OCI-M2 (cell line): ENCODE measurements around the gene TRMT112.

Experiments
- DNase-seq: peaks from one replicate; lab custom pipeline; 2025; ENCODE audit not compliant: unreplicated experiment; lab: John Stamatoyannopoulos, UW

Gene TRMT112

DNA sequence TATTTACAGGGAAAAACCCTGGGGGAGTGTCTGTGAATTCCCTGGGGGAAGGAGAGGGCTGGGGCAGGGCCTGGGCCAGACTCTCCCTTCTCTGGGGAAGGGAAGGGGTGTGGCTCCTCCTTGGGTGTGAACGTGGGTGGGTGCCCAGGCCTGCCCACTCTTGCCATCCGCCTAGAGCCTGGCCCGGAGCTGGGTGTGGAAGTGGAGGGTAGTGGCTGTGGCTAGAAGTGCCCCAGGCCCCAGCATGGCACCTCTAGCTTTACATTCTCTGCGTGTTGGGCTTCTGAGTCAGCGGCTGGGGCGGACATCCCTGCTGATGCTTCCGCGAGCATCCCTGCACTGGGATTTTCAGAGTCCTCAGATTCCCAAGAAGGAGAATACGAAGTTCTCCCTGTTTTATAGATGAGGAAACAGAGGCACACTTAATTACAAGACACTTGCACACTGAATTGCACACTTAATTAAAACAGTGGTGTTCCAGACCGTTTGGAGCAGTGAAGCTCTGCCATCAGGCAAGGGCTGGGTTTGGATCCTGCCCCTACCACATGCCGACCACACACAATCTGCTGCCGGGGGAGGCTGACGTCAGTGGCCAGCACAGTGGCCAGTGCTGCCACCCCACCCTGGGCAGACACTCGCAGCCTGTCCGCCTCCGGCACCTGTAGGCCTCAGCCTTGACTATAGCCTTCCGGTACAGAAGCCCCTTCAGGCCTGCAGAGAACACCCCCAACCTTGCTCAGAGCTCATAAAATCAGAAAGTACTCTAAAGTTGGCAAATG is 40.5 kb downstream of the TRMT112 start:
- no peak for DNase-seq

DNA sequence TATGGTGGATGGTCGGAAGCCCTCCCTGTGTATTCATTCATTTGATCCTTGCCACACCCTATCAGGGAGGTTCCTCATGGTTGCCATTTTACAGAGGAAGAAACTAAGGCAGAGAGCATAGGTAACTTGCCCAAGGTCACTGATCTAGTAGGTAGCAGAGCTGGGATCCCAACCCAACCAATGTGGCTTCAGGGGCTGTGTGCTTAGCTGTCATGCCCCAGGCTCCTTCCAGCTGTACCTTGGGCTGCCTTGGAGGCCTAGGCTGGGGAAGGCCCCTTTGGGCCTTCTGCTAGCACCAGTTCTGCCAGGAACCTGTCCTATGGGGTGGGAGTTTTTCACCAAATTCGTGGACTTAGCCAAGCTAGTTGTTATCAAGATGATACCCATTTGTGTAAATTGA is 41.5 kb downstream of the TRMT112 start:
- DNase-seq = no peak

GRCh38 chr11:64275031-64275800 is 42.1 kb downstream of the TRMT112 start:
- DNase-seq = no peak

DNA sequence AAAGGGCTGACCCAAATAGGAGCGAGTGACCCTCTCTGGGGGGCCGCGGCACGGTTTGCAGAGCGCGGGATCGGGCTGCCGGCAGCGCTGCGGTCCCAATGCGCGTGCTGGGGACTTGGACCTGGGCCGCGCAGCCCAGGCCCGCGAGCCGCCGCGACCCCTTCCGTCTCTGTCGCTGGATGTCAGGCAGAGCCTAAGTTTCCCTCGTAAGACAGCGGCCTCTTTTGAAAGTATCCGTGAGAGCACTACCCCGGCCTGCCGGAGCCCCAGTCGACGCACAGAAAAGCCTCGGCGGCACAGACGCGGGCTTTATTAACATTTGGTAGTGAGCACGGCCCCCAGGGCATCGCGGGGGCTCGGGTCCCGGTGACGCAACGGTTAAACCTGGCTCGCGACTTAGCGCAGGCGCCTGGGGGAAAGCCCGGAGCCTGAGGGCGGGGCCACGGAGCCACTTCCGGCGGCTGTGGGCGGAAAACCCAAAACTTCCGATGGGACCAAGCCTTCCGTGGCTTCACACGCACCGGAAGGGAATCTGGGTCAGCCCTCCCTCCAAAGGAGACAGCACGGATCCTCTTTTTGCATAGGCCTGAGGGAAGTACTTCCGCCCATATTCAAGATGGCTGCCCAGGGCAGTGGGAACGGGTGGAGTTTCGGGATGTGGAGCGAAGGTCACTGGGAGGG is 47.7 kb downstream of the TRMT112 start:
- peak; percentile 76 for DNase-seq

DNA sequence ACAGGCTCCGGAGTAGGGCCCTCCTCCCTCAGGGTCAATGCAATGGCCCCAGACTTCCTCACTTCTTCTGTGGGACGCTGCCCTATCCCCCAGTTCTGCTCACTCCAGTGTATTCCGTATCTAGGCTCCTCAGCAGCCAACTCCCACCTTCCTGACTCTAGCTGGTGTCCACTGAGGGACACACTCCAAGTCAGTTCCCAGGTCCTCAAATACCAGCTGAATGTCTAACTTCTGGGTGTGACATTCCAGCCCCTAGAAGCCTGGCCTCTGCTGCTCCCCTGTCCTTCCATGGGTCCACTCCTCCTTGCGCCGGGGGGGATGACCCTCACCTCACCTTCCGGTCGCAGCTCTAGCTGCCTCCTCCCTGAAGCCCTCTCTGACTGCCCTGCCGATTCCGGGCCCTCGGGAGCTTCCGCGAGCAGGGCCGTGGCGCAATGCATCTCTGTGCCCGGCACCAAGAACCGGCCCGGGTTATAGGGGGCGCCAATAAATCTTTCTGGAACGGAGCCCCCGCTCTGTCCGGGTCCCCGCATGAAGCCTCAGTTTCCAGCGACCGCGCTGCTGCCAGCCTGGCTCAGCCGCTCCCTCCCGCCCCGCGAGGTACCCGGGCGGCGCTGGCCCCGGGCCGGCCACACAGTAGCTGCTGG is 48.3 kb downstream of the TRMT112 start:
- no peak for DNase-seq

- no peak for DNase-seq
Observed at GRCh38 chr11:64268025-64268892, 49.1 kb downstream of the TRMT112 start.

DNA sequence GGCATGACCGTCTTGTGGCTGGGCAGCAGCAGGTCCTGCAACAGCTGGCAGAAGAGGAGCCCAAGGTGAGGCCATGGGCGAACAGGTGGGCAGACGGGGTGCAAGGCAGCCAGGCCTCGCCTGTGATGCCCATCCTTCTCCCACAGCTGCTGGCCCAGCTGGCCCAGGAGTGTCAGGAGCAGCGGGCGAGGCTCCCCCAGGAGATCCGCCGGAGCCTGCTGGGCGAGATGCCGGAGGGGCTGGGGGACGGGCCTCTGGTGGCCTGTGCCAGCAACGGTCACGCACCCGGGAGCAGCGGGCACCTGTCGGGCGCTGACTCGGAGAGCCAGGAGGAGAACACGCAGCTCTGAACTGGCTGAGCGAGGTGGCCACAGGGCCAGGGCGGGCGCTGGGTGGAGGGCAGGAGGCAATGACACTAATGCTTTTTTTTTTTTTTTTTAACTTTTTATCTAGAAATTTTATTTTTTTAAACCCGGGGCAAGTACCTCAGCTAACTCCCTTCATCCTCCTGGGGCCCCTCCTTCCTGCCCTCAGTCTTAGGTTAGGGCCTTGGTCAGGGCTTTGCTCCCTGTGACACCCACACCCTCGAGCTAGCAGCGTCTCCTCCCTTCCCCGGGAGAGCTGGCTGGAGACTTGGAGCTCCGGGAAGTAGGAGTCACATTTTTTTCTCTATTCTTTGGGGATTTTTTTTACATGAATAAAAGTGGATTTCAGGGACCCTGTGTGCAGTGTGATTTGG is 50.0 kb downstream of the TRMT112 start:
- no peak for DNase-seq
